ENCODE measurements around the gene CDH12.
"Not testable (repeated sequence)": the region's sequence is repeated elsewhere in the genome, so short reads cannot be mapped to it uniquely, and the experiment has no call there.

CDH12 gene

DNA sequence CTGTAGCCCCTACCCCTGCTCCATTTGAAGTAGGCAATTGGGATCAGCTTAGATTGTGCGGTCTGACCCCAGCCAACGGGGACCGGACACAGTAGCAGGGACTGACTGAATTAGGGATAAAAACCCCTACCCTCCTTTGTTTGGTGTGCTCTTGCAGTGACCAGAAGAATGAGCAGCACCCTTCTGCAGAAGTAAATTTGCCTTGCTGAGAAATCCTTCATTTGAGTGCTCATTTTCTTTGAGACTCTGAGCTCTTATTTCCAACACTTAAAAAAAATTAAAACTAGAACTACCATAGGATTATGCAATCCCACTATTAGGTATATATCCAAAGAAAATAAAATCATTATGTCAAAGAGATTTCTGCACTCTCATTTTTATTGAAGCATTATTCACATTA, 560.0 kb downstream of the CDH12 start:
- no peak overlapping the region for H3K4me3 ChIP-seq (ENCODE audit: low read depth, low read length)
- DNase-seq (ENCODE audit: low read depth) = no peak
- no peak for TF ChIP-seq CTCF (IDR thresholded peaks at IDR 0.05; ENCODE audit: insufficient read depth, low read depth, low read length, missing control alignments)

- no peak overlapping the region for H3K4me3 ChIP-seq (ENCODE audit: low read depth, low read length)
- no peak for TF ChIP-seq CTCF (IDR thresholded peaks at IDR 0.05; ENCODE audit: insufficient read depth, low read depth, low read length, missing control alignments)
- no peak for DNase-seq (ENCODE audit: low read depth)
Observed at GRCh38 chr5:22278164-22278563, 575.0 kb downstream of the CDH12 start.

DNA sequence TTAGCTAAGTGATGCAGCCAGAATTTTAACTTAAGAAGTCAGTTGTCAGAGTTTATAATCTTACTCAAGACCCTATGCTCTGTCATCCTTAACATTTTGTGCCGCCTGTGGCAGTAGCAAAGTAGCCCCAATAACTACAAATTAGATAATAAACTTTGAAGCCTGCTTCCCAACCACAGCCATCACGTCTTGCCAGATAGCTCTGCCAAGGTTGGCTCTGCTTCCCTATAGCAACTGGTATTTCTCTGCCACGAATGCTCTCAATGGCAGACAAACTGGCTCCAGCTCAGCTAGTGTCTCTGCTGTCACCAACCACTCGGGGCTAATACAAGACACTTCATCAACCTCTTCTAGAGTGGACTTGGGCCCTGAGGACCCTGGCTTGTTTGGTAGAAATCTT, 576.1 kb downstream of the CDH12 start:
- H3K4me3 ChIP-seq (ENCODE audit: low read depth, low read length) = no peak overlapping the region
- DNase-seq (ENCODE audit: low read depth) = no peak
- TF ChIP-seq CTCF (IDR thresholded peaks at IDR 0.05; ENCODE audit: insufficient read depth, low read depth, low read length, missing control alignments) = no peak

- DNase-seq (ENCODE audit: low read depth) = not testable (repeated sequence)
Observed at GRCh38 chr5:22265855-22266254, 587.3 kb downstream of the CDH12 start.

GRCh38 chr5:22258139-22258538, 595.0 kb downstream of the CDH12 start:
- DNase-seq (ENCODE audit: low read depth) = no peak
- H3K4me3 ChIP-seq (ENCODE audit: low read depth, low read length) = no peak overlapping the region
- no peak for TF ChIP-seq CTCF (IDR thresholded peaks at IDR 0.05; ENCODE audit: insufficient read depth, low read depth, low read length, missing control alignments)

More at GRCh38 chr5:22265855-22266254, 587.3 kb downstream of the CDH12 start:
- not testable (repeated sequence) for H3K4me3 ChIP-seq (ENCODE audit: low read depth, low read length)

- TF ChIP-seq CTCF (IDR thresholded peaks at IDR 0.05; ENCODE audit: insufficient read depth, low read depth, low read length, missing control alignments) = no peak
- no peak for DNase-seq (ENCODE audit: low read depth)
- no peak overlapping the region for H3K4me3 ChIP-seq (ENCODE audit: low read depth, low read length)
Observed at GRCh38 chr5:22250528-22250927, 602.6 kb downstream of the CDH12 start.

- no peak for DNase-seq (ENCODE audit: low read depth)
- TF ChIP-seq CTCF (IDR thresholded peaks at IDR 0.05; ENCODE audit: insufficient read depth, low read depth, low read length, missing control alignments) = no peak
- H3K4me3 ChIP-seq (ENCODE audit: low read depth, low read length) = no peak overlapping the region
Observed at GRCh38 chr5:22249209-22249729, 603.9 kb downstream of the CDH12 start.
